Measurements from ENCODE around the gene CNTN6.

The CNTN6 gene

GRCh38 chr3:1423566-1424089 lies 330.8 kb downstream of the CNTN6 start:
- DNase-seq (ENCODE audit: low read depth), result no peak

GRCh38 chr3:1439395-1439794 lies 346.6 kb downstream of the CNTN6 start:
- no peak for DNase-seq (ENCODE audit: low read depth)

GRCh38 chr3:1442271-1442670 lies 349.4 kb downstream of the CNTN6 start:
- no peak for DNase-seq (ENCODE audit: low read depth)

- DNase-seq (ENCODE audit: low read depth), result no peak
These were observed 351.4 kb downstream of the CNTN6 start for GRCh38 chr3:1444195-1444594.

GRCh38 chr3:1446531-1446930 lies 353.7 kb downstream of the CNTN6 start:
- no peak for DNase-seq (ENCODE audit: low read depth)

- no peak for DNase-seq (ENCODE audit: low read depth)
These were observed 354.6 kb downstream of the CNTN6 start for GRCh38 chr3:1447452-1447851.

- no peak for DNase-seq (ENCODE audit: low read depth)
These were observed 355.6 kb downstream of the CNTN6 start for GRCh38 chr3:1448443-1448842.
